H1 (cell line): Measurements from ENCODE around the gene TMEM223. TPM values are rescaled to one million over a fixed set of nuclear protein-coding genes. Genes with fewer than 3 reads are reported as not detected.

Experiments used
- ASH2L ChIP-seq: fragments of 200-600, 300-600 bp; sonication (generic); IDR thresholded peaks from one replicate; pipeline ENCODE4 v1.7.1; 2017; ENCODE audit warnings: low read length
- ATF3 ChIP-seq: IDR thresholded peaks from 2 replicates; pipeline ENCODE4 v1.6.1; 2011; ENCODE audit warnings: low read depth, mild to moderate bottlenecking, low read length; ENCODE audit not compliant: insufficient read depth
- FOSL1 ChIP-seq: IDR thresholded peaks from 2 replicates; pipeline ENCODE4 v1.6.1; 2011; ENCODE audit warnings: mild to moderate bottlenecking, low read depth, low read length, moderate library complexity; ENCODE audit not compliant: insufficient read depth
- HDAC2 ChIP-seq, 2 experiments: fragments of 300-600 bp in 1 of 2; sonication (generic) in 1 of 2; IDR thresholded peaks; 2 replicates each; pipeline ENCODE4 v1.6.1; 2011 to 2012; ENCODE audit warnings: low read depth in 2 of 2, low read length in 2 of 2, mild to moderate bottlenecking in 2 of 2, moderate library complexity in 2 of 2, borderline replicate concordance in 1 of 2, inconsistent platforms in 1 of 2
- KDM4A ChIP-seq: IDR thresholded peaks from one replicate; pipeline ENCODE4 v1.7.1; 2012; ENCODE audit warnings: low read depth, mild to moderate bottlenecking, moderate library complexity, low read length, inconsistent platforms; ENCODE audit not compliant: severe bottlenecking
- POLR2A ChIP-seq, 2 experiments: IDR thresholded peaks; 1 replicate in 1 of 2; 2 replicates in 1 of 2; pipeline ENCODE4 v1.6.1; 2011; ENCODE audit warnings: low read depth in 2 of 2, low read length in 2 of 2, mild to moderate bottlenecking in 2 of 2; ENCODE audit errors: control extremely low read depth in 1 of 2
- POU5F1 ChIP-seq: IDR thresholded peaks from 2 replicates; pipeline ENCODE4 v1.6.1; 2011; ENCODE audit warnings: low read depth, mild to moderate bottlenecking, low read length, moderate library complexity
- SAP30 ChIP-seq: fragments of 300-600 bp; sonication (generic); IDR thresholded peaks from 2 replicates; pipeline ENCODE4 v1.7.1; 2012; ENCODE audit warnings: low read length, moderate library complexity, mild to moderate bottlenecking, inconsistent platforms; ENCODE audit not compliant: insufficient read depth, insufficient replicate concordance
- SIRT6 ChIP-seq: IDR thresholded peaks from one replicate; pipeline ENCODE4 v1.7.1; 2012; ENCODE audit warnings: low read length, inconsistent platforms
- SP1 ChIP-seq: IDR thresholded peaks from 2 replicates; pipeline ENCODE4 v1.6.1; 2011; ENCODE audit warnings: low read depth, low read length
- SP4 ChIP-seq: IDR thresholded peaks from 2 replicates; pipeline ENCODE4 v1.6.1; 2012; ENCODE audit warnings: low read length, inconsistent platforms
- TAF1 ChIP-seq: IDR thresholded peaks from 2 replicates; pipeline ENCODE4 v1.6.1; 2011; ENCODE audit warnings: mild to moderate bottlenecking, low read depth, low read length
- TAF7 ChIP-seq: optimal IDR thresholded peaks from 2 replicates; pipeline ENCODE3; 2011; ENCODE audit warnings: low read depth, mild to moderate bottlenecking, inconsistent platforms, low read length, moderate library complexity, borderline replicate concordance
- YY1 ChIP-seq: IDR thresholded peaks from 2 replicates; pipeline ENCODE4 v1.6.1; 2011; ENCODE audit warnings: low read depth, mild to moderate bottlenecking, low read length
- polyA plus RNA-seq, 7 experiments: library from polyadenylated mRNA; depleted of rRNA in 3 of 7; stranded (reverse) in 5 of 7; unstranded in 2 of 7; fragments of >200 nt in 5 of 7; fragments of 200-250 nt in 2 of 7; gene quantifications; 1 replicate in 5 of 7; 2 replicates in 1 of 7; 4 replicates in 1 of 7; pipeline versions ENCODE4 v1.2.1 to v1.2.3, GENCODE V29; 2011 to 2013; ENCODE audit warnings: missing spikeins in 2 of 7, mixed read lengths in 2 of 7
- total RNA-seq: library from RNA; stranded (reverse); fragmentation: NEBNext Ultra II Directional; extraction: Animal tissue kit (Norgen Biotek cat#: 25700); gene quantifications from 2 replicates; pipeline ENCODE4 v1.2.1, GENCODE V29; 2021
- TF ChIP-seq, protein P1 (sequence below): IDR thresholded peaks from 2 replicates; pipeline ENCODE4 v1.6.1; 2012; ENCODE audit warnings: low read length, inconsistent platforms

TMEM223 gene
- total and polyA plus RNA-seq, 2 of the 8 experiments (the other 6 are each of a cell fraction or from before 2014, with no cell fraction given), result 22.9 to 64.1 TPM

DNA sequence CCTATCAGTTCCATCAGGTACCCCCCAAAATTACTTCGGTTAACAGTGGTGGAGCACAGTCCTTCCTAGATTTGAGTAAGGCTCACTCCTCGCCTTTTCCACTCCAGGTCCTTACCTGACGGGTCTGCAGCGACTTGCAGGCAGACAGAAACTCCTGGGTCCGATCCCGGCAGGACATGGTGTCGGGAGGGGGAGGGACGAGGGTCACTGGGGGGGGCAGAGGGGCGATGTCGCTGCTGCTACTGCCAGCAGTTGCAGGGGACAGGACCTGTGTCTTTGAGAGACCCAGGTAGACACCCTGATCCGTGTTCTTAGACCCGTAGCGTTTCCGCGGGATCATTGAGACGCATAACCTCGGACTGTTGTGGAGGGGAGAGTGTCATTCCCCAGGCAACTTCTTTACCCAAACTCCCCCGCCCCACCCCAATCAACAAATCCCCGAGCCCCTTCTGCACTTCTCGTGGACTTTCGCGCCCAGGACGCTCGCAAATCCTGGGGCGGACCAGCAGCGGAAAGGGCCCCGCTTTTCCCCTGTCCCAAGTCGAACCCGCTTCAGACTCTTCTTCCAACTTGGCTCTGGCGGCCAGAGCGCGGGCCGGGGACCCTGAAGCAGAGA, 39.2 kb upstream of the TMEM223 start (continued):
- TF ChIP-seq SP1 (no peak), SP4 (no peak), YY1 (no peak), POLR2A (IDR thresholded peaks at IDR 0.05; ENCODE audit: control extremely low read depth in 1 of 2, low read depth in 2 of 2, low read length in 2 of 2) (no peak), ATF3 (no peak), HDAC2 (IDR thresholded peaks at IDR 0.05; ENCODE audit: borderline replicate concordance in 1 of 2, low read depth in 2 of 2, low read length in 2 of 2) (peak in 1 of 2 experiments; percentile 77; a peak in 1 of 4 replicates), TAF7 (peak; percentile 84), SIRT6 (no peak), KDM4A (peak; percentile 94), ASH2L (peak; percentile 96), POU5F1 (no peak), FOSL1 (no peak), SAP30 (no peak), TAF1 (no peak; the same call in 1 of the 2 replicates)
- TF ChIP-seq, protein P1, sequence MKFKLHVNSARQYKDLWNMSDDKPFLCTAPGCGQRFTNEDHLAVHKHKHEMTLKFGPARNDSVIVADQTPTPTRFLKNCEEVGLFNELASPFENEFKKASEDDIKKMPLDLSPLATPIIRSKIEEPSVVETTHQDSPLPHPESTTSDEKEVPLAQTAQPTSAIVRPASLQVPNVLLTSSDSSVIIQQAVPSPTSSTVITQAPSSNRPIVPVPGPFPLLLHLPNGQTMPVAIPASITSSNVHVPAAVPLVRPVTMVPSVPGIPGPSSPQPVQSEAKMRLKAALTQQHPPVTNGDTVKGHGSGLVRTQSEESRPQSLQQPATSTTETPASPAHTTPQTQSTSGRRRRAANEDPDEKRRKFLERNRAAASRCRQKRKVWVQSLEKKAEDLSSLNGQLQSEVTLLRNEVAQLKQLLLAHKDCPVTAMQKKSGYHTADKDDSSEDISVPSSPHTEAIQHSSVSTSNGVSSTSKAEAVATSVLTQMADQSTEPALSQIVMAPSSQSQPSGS, result no peak
